HG03175 (cell line): ENCODE measurements around the gene PLA2G4E.

ENCODE experiments used
- ATAC-seq: cut with Tn5 transposase; IDR thresholded peaks from one replicate; pipeline ENCODE4 v1.9.1; 2021; ENCODE audit warnings: mild to moderate bottlenecking, moderate library complexity; ENCODE audit not compliant: unreplicated experiment

Gene PLA2G4E

DNA sequence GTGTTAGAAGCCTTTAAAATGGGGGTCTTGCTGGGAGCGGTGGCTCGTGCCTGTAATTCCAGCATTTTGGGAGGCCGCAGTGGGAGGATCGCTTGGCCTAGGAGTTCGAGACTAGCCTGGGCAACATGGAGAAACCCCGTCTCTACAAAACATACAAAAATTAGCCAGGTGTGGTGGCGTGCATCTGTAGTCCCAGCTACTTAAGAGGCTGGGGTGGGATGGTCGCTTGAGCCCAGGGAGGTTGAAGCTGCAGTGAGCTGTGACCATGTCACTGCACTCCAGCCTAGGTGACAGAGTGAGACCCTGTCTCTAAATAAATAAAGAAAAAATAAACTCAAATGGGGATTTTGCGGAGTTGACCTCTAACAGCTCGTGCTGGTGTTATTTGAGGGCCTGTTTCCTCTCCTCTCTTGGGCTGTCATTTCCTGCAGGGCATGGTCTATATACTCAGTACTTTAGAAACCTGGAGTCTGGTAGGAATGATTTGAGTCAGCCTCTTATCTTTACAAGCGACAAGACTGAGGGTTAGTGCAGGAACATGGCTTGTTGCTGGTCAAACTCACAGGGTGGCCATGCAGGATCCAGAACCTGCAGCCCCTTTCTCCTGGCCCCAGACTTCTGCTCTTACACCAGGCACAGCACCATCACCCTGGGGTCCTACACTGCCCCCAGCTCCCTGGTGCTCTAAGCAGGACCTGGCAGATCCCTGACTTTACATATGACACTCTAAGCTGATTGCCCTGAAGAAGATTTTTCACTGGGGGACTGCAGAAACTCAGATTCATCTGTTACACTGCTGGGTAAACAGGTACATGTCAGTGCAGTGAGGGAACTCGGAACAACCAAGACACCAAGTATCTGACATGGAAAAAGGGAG, 63.6 kb downstream of the PLA2G4E start:
- peak; percentile 84 for ATAC-seq

DNA sequence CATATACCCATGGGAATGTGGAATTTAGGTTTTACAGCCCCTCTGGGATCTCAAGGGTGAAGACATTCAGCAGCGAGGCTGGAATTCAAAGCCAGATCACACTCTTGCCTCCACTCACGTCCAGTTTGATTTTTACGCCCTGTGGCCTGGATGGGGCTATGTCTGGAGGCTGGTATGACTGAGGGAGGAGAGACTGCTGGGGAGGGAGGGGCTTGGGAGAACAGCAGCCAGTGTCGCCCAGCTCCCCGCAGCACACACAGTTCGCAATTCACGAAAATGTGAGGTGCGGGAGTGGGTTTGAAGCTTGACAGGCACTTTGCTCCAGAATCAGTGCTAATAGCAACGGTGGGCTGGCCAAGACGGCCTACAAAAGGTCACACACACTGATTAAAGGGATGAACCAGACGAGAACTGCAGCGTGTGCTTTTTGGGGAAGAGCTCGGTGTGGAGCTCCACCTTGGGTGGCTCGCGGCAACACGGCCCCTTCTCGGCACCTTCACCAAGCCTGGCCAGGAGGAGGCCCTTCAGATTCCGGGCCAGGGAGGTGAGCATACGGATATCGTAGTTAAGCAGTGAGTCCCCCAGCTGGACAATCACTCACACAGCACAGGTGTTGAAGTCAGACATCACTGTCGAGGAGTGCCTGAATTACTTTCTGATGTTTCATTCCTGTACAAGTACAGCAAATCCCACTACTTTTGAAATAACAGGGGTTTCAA, 64.9 kb downstream of the PLA2G4E start:
- ATAC-seq, result no peak

DNA sequence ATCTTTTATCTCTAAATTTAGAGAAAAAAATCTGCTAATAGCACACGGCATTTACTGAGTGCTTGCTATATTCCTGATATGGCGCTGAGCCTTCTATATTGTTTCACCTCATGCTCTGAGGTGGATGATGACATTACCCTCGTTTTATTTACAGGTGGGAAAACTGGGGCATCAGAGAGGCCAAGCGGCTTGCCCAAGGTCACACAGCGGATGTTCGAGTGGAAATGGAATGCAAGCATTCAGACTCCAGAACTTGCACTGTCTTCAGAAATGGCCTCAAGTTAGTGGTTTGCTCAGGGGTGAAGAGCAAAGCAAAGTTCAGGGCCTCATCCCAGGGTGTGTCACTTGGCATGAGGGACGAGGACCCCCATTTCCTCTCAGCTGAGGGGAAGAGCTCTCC, 65.7 kb downstream of the PLA2G4E start:
- no peak for ATAC-seq

DNA sequence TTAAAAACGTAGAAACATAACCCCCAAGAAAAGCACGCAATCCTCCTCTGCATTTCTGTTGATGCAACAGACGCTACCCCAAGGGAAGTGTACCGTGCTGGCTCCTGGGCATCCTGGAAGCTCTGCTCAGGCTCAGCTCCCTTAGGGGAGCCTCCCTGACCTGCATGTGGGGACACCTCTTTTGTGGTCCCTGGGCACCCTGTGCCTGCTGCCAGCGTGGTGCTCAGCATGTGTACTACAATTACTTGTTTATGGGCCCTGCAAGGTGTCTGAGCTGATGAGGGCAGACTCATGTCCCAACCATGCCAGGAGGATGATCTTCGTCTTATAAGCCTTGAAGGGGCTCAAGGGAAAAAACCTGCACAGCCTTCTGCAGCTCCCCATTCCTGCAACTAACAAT, 66.8 kb downstream of the PLA2G4E start:
- ATAC-seq, result no peak

DNA sequence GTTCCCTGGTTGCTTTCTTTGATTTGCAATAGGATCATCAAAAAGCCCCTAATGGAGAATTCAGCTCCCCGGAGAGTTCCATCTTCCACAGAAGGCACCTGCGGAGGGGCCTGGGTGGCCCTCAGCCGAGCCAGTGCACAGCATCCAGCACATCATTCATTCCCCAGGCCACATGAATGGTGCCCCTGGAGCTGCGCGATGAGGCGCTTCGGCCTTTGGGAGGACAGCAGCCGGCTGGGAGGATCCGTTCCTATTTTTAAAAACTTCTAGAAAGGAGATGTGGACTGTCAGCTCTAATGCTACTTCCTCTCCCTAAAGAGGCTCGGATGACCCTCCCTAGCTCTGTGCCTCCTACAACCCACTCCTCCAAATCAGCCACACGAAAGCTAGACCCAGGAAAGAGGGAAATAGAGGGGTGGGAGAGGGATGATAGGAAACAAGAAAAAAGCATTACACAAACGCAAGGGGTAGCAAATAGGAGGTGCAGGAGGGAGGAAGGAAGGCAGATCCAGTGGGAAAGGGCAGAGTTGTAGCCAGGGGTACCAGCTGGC, 68.8 kb downstream of the PLA2G4E start:
- no peak for ATAC-seq

DNA sequence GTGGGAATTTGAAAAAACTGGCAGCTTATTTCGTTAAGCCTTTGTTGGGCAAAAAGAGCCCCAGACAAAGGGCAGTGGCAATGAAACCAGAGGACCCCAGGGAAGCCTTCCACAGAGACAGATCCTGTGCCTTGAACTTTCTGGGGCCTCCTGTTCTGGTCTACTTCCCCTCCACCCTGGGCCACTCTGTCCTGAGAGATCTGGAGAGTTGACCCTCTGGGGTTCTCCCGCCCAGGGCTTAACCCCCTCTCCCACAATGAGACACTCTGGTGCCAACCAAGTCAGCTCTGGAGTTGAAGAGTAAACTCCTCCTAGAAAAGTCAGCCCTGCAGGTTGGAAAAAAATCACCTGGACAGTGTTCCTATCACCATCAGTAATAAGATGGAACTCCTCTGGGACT, 69.3 kb downstream of the PLA2G4E start:
- ATAC-seq, result no peak

DNA sequence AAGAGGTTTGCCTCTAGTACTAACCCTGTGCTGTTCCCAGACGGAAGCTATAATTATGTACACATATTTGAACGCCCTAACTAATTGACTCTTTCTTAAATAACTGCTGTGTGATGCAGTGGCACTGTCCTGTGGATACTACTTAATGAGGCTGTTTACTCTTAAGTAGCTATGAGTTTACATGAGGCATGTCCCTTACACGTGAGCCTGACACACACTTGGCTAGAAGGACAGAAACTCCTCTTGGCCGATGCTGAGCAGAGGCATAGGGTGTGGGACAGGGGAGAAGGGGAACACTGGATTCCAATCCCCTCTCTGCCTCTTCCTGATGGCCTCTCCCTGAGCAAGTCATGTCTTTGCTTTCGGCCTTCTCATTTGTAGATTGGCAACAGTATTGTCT, 70.4 kb downstream of the PLA2G4E start:
- ATAC-seq, result no peak

DNA sequence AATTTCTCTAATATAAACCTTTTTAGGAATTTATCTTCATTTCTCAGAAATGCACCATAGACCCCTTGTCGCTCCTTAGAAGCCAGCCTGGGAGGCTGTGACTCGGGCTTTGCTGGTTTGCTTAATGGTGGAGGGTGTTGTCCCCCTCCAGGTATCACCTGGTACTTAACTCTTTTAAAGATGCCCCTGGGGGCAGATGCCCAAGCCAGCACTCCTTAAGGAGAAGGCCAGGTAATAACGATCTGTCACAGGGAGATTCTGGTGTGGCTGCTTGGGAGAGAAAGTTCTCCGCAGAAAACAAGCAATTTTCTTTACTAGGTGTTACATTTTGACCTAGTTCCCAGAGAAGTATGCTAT, 70.7 kb downstream of the PLA2G4E start:
- ATAC-seq, result no peak

DNA sequence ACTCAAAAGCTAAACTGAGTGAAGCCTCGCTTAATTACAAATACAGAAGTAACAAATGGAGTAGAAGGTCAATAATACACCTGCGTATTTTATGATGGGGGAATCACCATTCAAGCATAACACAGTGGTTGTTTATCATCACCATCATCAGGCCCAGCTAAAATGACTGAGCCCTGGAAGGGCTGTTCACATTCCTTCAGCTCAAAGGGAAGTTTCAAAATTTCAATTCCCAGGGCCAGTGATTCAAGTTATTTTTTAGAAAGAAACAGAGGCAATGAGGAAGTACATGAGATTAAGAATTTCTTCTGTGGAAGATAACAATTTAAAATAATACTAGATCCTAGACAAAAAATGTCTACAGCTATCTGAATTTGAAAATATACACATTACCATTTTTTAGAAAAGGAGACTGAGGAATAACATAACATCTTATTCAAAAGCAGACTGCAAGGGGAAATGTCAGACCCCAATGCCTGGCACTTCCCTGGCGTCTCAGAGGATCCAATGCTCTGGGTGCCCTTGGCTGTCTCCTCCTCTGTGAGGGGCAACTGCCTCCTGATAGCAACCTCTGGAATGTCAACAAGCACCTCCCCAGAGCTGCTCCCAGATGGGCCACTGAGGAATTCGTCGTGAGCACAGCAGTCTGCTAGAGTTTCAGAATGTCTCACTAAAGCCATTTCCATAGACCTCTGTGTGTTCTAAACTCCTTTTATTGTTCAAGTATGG, 71.3 kb downstream of the PLA2G4E start:
- no peak for ATAC-seq

DNA sequence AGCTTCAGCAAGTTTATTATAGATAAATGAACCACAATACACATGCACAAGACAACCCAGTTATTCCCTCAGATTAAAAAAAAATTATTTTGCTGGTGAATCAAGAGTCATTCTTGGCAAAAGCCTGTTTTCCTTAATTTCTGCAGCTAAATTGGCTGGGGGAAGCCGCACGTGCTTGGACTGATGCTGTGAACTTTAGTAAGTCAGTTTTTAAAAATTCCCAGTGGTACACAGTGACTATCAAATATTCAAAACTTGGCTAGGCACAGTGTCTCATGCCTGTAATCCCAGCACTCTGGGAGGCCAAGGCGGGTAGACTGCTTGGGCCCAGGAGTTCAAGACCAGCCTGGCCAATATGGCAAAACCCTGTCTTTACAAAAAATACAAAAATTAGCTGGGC, 72.4 kb downstream of the PLA2G4E start:
- ATAC-seq, result no peak

DNA sequence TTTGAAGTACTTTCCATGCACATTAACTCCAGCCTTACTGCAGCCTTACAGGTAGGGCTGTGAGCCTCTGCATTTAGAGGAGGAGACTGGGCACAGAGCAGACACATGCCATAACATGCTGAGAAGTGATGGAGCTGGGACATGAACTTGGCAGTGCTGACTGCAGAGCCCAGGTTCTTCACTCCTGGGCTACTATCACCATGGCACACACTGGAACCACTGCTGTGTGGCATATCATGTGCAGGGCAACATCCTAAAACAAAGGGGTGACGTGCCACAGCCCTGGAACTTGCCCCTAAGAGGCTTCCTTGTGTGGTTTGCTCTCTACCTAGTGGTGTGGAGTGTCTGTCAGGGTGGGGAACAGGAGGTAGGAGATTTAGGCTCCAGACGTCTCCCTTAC, 73.9 kb downstream of the PLA2G4E start:
- no peak for ATAC-seq

DNA sequence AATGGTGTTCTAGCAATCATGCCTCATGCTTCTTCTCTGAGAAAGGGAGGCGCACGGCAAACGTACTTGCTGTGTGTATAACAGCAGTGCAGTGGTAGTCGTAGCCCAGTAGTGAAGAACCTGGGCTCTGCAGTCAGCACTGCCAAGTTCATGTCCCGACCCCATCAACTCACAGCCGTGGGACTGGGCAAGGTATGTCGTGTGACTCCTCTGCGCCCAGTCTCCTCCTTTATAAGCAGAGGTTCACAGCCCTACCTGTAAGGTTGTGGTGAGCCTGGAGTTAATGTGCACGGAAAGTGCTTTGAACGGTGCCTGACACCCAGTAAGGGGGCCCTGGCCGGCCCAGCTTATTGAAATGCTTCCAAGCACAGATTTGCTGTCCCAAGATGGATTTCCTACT, 75.1 kb downstream of the PLA2G4E start:
- no peak for ATAC-seq

DNA sequence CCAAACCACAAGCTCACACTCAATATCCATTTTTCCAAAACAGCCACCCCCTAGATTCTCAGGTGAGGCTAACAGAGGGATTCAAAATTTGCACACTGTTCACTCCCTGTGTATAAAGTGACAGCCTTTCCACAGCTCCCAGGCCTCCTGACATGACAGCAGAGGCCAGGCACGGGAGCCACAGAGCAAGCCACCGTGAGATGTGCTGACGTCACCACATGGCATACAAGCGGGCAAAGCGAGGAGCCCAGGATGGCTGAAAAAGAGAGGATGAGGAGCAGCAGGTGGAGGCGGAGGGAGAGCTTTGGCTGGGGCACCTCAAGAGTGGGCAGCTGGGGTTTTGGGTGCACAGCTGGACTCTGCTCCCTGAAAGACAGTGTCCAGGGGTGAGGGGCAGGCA, 75.6 kb downstream of the PLA2G4E start:
- ATAC-seq, result no peak

DNA sequence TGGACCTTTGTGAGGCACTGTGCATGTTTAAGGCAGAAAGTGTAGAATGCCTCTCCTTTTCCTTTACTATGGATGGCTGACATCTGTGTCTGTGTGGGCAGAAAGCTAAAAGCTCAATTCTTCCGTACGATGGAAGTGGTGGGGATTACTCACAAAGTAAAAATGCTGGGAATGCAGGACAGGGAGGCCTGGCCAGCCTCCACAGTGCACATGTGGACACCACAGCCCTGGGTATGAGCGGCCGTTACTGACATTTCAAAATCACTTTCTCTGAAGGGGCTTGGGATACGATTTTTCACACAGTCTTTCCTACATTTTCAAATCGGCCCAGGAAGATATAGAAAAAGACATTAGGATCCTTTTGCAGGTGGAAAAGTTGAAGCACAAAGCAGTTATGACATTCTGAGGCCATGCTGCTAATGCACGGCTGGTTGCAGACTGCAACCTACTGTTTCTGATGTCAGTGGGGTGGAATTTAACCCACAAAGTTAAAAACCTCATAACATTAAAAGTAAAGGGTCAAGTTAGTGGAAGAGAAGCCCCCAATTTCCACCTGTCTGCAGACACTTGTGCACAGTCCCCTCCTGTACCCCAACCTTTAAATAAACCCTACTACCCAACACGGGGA, 76.4 kb downstream of the PLA2G4E start:
- no peak for ATAC-seq

DNA sequence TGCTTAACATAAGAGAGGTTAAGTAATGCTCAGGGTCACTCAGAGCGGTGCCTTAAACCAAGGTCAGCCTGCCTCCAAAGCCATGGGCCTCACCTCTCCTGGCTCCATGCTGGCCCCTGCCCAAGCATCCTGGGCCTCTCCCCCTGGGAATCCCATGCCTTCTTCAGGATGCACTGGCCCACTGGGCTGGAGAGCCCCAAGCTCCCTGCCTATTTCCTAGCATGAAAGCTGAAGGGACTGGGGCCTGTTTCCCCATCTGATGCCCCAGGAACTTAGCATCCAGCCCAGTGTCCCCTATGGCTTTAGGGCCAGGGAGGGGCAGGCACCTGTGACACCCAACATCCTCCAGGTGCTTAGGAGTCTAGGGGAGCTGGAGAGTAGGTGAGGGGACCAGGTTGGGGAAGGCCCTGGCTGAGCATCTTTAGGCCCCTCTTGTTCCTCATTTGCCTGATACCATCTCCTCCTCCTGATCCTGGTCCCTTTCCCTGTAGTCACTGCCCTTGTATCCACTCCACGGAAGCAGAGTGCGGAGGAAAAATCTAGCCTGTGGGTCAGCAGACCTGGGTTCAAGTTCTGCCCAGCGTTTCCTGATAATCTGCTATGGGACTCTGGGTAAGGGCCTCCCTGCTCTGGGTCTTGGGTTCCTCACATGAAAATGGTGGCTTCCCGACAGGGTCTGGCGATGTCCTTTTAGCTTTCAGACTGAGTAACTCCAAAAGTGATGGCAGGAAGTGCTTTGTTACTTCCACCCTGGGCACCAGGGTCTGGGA, 77.1 kb downstream of the PLA2G4E start:
- ATAC-seq, result no peak

DNA sequence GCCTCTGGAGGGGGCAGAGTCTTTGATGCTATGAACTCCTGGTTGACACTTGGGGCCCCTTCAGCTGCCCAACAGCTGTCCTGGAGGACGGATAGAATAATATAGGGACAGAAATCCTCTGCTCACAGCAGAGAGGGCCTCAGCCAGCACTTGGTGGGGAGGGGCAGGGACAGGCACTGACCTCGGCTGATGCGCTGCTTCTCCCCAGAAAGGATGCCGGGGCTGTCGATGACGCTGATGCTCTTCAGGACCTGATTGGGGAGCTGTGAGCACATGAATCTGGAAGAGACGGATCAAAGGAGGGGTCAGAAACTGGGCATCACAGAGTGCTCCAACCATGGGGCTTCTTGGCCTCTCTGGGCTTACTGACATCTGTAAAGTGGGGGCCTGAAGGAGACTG, 78.0 kb downstream of the PLA2G4E start:
- ATAC-seq, result no peak

DNA sequence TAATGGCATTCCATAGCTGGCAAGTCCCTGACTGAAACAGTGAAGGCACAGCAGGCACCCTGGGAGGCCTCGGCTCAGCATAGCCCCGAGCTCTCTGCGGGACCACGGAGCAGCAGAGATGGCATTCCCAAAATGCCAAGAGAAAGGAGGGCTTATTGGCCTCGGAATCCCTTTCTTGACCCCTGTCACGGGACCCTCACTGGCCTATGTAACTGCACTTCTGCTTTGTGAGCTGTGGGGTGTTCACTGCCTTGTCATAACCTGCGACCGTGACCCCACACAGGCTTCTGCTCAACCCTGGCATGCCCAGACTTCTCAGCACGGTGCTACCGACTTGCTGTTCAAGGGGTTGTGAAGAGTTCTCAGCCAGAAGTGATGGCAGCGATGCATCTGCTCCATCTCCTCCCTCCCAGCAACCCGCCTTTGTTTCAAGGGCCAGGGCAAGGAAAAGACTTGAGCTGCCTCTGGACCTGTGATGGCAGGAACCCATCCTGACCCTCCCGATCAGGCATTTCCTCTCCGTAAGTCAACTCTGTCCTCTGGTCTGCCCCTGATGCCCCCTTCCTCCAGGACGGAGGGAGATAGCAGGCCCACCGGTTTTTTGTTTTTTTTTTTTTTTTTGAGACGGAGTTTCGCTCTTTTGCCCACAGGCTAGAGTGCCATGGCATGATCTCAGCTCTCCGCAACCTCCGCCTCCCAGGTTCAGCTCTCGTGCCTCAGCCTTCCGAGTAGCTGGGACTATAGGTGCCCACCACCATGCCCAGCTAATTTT, 79.0 kb downstream of the PLA2G4E start:
- ATAC-seq, result no peak

DNA sequence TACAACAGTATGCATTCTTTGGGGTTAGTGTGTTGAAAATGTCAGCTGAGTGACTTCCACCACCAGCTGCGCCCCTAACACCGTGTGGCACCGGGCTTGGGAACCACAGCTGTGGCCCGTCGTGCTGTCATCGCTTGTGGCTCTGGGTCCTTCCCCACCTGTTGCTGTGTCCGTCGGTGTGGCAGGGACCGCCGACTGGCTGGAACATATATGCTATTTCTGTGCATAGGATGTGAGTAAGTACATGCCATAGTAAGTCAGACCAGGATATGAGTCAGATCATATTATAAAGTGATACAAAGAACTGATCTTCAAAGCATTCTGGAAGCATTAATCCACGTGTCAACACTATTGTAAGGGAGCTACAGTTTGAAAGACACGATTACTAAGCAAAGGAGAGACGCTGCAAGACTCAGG, 80.4 kb downstream of the PLA2G4E start:
- no peak for ATAC-seq

DNA sequence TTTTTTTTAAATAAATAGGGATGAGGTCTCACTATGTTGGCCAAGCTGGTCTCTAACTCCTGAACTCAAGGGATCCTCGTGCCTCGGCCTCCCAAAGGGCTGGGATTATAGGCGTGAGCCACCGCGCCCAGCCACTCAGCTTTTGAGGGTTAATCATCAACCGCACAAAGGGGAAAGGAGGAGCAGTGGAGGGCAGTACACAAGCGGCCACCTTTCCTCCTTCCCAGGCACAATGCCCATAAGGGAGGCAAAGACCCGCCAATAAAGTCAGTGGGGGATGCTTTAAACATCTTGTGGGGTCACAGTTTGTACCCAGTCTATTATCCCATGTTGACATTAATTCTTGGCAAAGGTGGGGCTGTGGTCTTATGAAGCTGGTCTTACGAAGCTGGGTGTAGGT, 80.9 kb downstream of the PLA2G4E start:
- no peak for ATAC-seq

DNA sequence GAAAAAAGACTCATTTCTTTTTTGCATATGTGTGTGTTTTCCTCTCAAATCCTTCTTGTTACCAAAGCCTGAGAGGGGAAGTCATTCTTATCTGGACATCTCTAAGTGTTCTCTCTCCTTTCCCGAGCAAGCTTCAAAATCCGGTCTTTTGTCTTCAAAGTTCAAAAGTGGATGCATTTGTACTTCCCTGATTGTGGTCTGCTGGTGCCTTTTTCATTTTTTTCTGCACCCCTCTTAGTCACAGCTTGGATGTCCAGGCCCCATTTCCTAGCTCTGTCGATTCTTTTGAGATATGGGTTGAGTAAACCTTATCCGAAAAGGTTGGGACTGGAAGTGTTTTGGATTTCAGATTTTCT, 83.3 kb downstream of the PLA2G4E start:
- no peak for ATAC-seq
